Limb (tissue), 2 donors: Measurements from ENCODE around the gene MSI2.

Experiments used
- DNase-seq, 2 donors: peaks; one replicate each; pipeline ENCODE4 v3.0.0-alpha.2; 2016; ENCODE audit errors: extremely low spot score in 2 of 2

The MSI2 gene

DNA sequence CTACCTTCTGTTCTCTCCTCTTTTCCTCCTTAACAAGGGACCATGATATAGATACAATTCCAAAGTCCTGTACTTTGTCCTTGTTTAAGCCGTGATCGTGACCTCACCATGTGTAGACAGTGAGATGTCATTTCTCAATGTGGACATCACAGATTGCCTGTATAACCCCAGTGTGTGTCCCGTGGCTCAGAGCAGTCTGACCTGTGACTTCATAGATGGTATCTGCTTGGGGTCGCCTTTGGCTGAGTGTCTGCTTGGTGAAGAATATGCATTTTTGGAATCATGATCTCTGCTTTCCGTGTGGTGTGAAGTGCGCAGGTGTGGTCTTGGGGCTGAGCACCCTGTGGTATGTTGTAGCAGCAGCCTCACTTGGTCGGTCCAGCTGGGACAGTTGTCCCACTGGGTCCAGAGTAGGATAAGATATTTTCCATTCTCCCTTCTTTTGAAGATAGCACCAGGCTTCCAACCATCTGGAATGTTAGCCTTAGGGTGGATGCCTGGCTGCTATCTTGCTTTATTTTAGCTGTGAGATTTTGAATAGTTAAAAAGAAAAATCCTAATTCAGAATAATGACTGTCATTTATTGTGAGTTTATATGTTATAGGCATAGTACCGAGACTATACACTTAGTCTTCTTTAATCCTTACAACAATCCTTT is 13.4 kb downstream of the MSI2 start:
- DNase-seq, result no peak

DNA sequence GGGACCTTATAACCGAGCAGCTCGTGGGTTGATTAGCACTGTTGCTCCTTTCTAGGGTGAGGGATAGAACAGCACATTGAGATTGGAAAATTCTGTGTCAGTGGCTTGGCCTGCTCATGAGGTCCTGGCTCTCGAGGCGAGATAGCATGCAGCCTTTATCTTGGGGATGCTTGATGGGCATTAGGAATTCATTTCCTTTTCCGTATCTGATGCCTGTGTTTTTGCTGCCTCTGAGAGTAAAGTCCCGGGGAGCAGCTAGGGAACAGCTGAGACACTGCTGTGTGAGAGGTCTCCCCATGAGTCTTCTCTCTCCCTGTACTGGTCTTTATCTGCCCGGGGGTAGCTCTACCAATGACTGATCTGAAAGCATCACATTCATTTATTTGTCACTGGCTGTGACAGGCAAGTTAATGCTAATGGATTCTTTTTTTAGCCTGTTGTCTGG is 14.5 kb downstream of the MSI2 start:
- no peak for DNase-seq

GRCh38 chr17:57271821-57272220 is 15.5 kb downstream of the MSI2 start:
- DNase-seq, result no peak

GRCh38 chr17:57273490-57273889 is 17.2 kb downstream of the MSI2 start:
- DNase-seq, result no peak

DNA sequence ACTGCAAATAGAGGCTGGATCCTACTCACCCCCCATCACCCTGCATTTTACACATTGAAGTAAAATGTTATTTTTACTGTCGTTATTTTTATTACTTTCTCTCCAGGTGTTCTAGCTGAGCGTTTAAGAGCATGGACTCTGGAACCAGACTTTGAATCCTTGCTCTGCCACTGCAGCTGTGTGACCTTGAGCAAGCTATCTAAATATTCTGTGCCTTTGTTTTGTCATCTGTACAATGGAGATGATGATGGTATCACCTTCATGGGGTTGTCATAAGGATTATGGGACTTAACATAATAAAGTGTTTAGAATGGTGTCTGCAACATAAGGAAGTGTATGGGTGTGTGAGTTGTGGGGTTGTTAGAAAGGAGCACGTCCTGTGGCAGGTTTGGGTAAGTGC is 17.8 kb downstream of the MSI2 start:
- DNase-seq, result no peak

DNA sequence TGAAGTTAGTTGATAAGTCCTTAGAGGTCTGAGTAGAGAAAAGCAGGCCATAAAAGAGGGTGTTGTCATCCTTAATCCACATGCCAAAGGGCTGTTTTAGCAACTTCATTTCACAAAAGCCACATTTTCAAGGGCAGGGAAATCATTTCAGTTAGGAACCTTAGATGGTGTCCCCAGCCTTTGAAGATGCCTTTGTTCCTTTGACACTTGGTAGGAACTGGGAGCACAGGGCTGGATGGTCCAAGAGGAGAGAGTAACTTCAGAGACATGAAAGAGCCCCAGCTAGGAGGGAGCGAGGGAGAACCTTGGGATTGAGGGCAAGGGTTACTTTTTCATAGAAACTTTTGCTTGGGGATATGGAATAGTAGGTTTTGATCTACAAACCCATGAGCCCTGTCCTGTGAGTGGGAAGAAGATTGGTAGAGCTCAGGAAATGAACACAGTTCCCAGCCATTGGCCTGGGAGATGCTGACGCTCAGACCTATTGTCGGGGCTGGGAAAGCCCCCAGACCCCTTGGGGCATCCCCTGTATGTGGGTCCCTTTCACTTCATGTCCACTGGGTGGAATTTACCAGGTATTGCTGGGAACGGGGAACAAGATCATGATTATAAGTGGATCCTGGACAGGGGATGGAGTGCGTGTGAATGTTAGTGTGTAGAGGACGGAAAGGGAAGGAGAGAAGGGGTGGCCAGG is 18.9 kb downstream of the MSI2 start:
- no peak for DNase-seq

- DNase-seq, result no peak
Measured at GRCh38 chr17:57276621-57277020, 20.3 kb downstream of the MSI2 start.

GRCh38 chr17:57277923-57278604 is 21.7 kb downstream of the MSI2 start:
- DNase-seq, result no peak

DNA sequence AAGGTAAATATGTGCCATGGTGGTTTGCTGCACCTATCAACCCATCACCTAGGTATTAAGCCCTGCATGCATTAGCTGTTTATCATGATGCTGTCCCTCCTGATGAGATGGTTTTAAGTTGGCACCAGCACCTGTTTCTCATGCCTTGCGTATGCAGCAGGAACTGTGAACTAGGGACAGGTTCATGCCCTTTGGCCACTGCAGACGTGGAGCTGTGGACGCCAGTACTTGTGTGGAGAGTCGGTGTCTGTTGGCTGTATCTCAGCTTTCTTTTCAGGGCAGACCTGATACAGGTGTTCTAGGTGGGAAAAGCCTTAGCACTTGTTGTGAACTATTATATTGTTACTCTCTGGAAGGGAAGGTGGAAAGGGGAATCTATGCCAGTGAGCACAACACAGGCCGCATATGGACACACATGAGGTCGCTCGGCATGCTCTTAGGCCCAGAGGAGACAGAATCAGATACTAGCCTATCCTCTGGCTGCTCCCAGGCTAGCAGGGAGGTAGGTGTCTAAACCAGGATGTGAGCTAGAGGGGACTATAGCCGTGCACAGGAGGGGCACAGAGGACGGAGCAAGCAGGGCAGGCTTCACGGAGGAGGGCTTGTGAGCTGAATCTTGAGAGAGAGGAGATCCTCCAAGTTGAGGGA is 22.5 kb downstream of the MSI2 start:
- DNase-seq, result no peak

- DNase-seq, result no peak
Measured at GRCh38 chr17:57279432-57279831, 23.1 kb downstream of the MSI2 start.

GRCh38 chr17:57281887-57282286 is 25.6 kb downstream of the MSI2 start:
- no peak for DNase-seq

DNA sequence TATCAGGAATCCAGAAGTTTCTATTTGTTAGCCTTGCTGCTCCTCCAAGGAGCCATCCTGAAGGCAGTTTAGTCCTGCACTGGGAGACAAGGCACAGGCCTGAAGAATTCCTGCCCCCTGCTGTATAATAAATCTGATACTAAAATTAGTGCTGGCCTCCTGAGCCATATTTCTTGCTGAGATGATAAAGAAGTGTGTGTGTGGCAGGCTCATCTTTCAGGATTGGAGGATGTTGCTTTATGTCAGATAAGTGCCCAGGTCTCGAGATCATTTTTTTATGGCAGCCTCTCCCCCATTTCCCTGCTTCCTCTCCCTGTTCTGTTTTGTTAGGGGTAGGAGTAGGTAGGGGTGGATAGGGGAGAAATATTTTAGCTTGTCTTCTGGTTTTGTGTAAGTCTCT is 26.0 kb downstream of the MSI2 start:
- no peak for DNase-seq

DNA sequence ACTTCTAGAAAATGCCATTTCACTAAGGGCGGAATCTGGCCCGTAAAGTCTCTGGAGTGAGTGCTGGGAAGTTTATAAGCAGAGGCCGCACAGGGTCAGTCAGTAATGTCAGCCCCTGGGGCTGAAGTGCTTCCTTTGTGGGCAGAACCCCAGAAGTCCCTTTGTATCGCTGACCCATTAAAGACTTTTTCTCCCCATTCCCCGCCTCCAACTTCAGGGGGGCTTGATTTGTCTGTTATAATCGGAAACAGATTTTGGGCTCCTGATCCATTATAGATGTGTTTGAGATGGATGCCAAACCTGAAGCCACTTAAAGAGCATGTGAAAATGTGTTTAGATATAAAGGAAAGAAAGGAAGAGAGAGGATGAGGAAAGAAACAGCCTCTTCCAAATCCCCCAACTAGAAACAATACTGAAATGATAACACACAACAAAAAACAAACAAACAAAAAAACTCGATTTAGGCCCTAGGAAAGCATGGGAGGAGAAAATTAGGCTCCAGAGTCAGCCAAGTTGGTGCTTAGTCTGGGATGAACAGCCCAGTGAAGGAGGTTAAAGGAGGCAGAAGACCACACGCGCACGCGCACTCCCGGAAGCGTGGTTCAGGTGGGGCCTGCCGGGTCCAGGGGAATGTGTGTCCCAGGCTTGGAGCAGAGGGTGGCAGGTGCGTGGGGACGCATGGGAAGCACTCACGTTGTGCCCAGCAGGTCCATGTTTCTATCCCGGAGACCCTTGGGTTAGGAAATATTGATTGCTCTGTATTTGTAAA is 27.1 kb downstream of the MSI2 start:
- DNase-seq, result no peak

DNA sequence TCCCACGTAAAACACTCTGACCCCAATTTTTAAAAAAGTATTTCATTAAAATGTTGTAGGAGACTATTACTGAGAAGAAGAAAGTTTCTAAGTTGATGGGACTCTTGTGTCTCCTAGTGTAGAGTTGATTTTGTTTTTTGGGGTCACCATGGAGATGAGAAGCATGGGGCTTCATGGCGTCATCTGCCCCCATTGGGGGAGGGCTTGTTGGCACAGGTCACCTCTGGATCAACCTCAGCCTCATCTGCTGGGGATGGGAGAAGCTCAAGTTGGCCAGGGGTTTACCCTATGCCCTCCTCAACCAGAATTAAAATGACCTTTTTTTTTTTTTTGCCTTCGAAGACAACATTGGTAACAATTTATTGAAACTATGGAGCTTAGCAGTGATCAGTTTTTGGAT is 28.3 kb downstream of the MSI2 start:
- no peak for DNase-seq

DNA sequence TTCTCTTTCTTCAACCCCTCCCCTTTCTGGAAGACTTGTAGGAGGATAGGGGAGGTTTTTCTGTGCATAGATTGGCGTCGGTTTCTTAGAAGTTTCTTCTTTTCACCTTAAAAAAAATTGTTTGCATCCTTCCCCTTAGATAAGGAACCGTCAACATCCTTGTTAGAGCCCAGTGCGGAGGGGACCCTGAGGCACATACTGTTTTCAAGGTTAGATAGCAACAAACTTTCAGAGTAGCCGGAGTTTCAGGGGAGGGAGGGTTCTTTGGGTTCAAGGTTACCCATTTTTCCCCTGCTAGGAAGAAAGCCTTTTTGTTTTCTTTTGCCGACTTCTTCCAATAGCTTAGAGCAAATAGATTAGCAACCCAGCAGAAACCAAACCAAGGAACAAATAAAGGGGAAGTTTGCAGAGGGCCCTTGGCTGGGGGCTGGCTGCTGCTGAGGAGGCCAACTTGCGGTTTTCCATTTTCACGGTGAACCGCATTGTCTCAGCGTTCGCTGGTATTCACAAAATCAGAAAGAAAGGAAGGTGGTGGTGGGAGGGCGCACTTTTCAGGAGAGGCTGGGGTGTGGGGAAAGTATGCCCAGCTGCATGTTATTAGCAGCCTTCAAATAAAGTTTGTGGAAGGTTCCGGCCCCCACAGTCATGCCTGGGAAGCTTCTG is 28.8 kb downstream of the MSI2 start:
- no peak for DNase-seq

DNA sequence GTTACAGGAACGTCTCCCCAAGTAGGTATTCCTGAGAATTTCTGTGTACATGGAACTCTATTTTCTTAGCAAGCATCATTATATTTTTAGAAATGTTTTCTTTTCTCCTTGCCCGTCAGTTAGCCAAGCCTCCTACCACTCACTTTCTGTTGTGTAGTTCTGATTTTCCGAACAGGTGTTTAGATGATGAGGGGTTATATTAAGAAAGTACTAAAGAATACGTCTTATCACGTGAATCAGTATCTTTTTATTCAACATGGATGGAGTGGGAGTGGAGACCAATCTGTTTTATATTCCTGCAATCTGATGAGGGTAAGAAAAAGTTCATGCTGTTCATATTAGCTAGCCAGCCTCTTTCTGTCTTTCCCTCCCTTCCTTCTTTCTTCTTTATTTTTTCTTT is 29.4 kb downstream of the MSI2 start:
- DNase-seq, result no peak

DNA sequence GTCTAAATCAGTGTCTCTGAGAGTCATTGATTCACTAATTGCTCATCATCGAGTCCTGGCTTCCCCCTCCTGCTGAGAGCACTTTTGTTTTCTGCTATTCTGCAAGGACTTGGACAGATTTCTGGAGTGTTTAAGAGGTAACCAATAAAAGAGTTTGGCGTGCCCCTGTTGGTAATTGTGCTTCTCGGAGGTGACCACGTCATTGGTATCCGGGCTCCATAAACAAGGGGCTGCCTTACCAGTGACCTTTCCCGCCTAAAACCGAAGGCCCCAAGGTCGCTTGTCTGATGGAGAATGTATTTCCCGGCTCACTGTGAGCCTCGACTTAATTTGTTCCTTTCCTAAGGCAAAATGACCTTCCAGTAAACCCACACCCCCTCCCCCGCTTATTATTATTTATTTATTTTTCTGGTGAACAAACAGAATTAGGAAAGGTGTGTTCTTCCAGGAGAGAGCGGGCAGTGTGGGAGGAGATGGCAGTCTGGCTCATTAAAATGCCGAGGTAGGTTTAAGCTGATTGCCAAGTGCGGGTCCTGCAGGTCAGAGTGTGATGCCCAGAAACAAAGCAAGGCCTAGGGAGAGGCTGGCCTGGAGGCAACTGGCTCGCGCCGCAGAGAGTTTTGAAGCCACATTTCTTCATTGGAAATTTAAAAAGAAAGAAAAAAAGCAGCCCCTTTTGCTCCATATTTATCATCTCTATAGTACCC is 30.2 kb downstream of the MSI2 start:
- no peak for DNase-seq

DNA sequence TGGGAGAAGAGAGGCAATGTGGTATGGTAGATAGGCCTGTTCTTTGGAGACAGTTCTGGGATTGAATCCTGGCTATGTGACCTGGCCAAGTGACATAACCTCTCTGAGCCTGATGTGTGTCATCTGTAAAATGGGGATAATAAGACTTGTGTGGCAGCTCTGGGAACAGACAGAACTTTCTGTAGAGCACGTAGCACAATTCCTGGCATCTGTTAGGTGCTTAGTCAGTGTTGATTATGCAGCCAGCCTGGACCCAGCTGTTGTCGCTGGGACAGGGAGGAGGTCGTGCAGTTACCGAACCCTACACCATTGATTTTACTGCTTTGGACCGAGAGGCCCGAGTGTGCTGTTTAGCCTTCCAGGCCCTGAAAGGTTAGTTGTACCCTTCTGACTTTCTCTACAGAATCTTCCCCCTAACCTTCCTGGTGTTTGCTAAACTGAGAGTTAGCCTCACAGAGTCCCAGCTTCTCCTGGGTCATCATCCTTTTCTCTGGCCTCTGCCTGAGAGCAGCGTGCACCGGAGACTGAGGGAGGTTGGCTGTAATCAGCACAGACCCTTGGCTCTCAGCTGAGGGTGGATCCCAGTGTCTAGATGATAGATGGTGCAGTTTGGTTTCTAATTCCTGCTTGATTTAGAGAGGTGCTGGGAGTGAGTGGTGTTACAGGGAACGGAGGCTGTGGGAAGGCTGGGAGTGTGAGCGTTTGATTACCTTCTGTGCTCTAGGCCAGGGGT is 31.9 kb downstream of the MSI2 start:
- DNase-seq, result peak in 1 of 2 donors; percentile 32

DNA sequence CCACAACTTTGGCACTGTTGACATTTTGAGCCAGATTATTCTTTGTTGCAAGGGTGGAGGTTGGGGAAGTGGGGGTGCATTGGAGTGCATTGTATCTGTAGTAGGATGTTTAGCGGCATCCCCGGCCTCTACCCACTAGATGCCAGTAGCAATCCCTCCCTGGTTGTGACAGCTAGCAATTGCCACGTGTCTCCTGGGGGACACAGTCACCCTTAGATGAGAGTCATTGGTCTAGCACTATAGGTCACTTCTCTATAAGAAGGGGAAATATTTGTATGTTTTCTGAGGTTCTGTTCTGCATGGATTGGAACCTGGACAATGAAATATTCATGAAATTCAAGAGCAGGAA is 32.4 kb downstream of the MSI2 start:
- no peak for DNase-seq

- DNase-seq, result no peak
Measured at GRCh38 chr17:57289130-57289529, 32.8 kb downstream of the MSI2 start.
